Stomach (tissue), 4 donors: ENCODE data around the gene EIF4A3.

Experiments
- CTCF ChIP-seq, 7 experiments: fragments of 450-650 bp in 4 of 7; fragments of 200-600 bp in 3 of 7; sonication (generic) in 3 of 7; IDR thresholded peaks; one replicate each; pipeline ENCODE4 v1.5.1; 2016 to 2019; ENCODE audit warnings: antibody characterized with exemption in 7 of 7, control low read depth in 2 of 7, mild to moderate bottlenecking in 1 of 7
- POLR2AphosphoS5 ChIP-seq, 3 donors: sonication (generic); formaldehyde crosslinking; IDR thresholded peaks; one replicate each; pipeline ENCODE4 v1.6.1; 2016; ENCODE audit warnings: antibody characterized with exemption in 3 of 3

GRCh38 chr17:80166446-80166845 is 19.5 kb upstream of the EIF4A3 start:
- TF ChIP-seq CTCF (IDR thresholded peaks at IDR 0.05) = no peak
- TF ChIP-seq POLR2AphosphoS5 (IDR thresholded peaks at IDR 0.05) = no peak
